ENCODE measurements around the gene OAS2. TPM values are rescaled to one million over a fixed set of nuclear protein-coding genes. Genes with fewer than 3 reads are reported as not detected.

Gene OAS2
- total and polyA plus RNA-seq, 2 of the 8 experiments (the other 6 are each of a cell fraction or from before 2014, with no cell fraction given), result 0.06 TPM; not detected in 1

- TF ChIP-seq, protein P1, sequence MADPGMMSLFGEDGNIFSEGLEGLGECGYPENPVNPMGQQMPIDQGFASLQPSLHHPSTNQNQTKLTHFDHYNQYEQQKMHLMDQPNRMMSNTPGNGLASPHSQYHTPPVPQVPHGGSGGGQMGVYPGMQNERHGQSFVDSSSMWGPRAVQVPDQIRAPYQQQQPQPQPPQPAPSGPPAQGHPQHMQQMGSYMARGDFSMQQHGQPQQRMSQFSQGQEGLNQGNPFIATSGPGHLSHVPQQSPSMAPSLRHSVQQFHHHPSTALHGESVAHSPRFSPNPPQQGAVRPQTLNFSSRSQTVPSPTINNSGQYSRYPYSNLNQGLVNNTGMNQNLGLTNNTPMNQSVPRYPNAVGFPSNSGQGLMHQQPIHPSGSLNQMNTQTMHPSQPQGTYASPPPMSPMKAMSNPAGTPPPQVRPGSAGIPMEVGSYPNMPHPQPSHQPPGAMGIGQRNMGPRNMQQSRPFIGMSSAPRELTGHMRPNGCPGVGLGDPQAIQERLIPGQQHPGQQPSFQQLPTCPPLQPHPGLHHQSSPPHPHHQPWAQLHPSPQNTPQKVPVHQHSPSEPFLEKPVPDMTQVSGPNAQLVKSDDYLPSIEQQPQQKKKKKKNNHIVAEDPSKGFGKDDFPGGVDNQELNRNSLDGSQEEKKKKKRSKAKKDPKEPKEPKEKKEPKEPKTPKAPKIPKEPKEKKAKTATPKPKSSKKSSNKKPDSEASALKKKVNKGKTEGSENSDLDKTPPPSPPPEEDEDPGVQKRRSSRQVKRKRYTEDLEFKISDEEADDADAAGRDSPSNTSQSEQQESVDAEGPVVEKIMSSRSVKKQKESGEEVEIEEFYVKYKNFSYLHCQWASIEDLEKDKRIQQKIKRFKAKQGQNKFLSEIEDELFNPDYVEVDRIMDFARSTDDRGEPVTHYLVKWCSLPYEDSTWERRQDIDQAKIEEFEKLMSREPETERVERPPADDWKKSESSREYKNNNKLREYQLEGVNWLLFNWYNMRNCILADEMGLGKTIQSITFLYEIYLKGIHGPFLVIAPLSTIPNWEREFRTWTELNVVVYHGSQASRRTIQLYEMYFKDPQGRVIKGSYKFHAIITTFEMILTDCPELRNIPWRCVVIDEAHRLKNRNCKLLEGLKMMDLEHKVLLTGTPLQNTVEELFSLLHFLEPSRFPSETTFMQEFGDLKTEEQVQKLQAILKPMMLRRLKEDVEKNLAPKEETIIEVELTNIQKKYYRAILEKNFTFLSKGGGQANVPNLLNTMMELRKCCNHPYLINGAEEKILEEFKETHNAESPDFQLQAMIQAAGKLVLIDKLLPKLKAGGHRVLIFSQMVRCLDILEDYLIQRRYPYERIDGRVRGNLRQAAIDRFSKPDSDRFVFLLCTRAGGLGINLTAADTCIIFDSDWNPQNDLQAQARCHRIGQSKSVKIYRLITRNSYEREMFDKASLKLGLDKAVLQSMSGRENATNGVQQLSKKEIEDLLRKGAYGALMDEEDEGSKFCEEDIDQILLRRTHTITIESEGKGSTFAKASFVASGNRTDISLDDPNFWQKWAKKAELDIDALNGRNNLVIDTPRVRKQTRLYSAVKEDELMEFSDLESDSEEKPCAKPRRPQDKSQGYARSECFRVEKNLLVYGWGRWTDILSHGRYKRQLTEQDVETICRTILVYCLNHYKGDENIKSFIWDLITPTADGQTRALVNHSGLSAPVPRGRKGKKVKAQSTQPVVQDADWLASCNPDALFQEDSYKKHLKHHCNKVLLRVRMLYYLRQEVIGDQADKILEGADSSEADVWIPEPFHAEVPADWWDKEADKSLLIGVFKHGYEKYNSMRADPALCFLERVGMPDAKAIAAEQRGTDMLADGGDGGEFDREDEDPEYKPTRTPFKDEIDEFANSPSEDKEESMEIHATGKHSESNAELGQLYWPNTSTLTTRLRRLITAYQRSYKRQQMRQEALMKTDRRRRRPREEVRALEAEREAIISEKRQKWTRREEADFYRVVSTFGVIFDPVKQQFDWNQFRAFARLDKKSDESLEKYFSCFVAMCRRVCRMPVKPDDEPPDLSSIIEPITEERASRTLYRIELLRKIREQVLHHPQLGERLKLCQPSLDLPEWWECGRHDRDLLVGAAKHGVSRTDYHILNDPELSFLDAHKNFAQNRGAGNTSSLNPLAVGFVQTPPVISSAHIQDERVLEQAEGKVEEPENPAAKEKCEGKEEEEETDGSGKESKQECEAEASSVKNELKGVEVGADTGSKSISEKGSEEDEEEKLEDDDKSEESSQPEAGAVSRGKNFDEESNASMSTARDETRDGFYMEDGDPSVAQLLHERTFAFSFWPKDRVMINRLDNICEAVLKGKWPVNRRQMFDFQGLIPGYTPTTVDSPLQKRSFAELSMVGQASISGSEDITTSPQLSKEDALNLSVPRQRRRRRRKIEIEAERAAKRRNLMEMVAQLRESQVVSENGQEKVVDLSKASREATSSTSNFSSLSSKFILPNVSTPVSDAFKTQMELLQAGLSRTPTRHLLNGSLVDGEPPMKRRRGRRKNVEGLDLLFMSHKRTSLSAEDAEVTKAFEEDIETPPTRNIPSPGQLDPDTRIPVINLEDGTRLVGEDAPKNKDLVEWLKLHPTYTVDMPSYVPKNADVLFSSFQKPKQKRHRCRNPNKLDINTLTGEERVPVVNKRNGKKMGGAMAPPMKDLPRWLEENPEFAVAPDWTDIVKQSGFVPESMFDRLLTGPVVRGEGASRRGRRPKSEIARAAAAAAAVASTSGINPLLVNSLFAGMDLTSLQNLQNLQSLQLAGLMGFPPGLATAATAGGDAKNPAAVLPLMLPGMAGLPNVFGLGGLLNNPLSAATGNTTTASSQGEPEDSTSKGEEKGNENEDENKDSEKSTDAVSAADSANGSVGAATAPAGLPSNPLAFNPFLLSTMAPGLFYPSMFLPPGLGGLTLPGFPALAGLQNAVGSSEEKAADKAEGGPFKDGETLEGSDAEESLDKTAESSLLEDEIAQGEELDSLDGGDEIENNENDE (IDR thresholded peaks at IDR 0.05; ENCODE audit: insufficient replicate concordance, low read length), result no peak
- no peak for TF ChIP-seq PHF8 (conservative IDR thresholded peaks at IDR 0.05; ENCODE audit: low read depth, low read length)
- TF ChIP-seq BACH1 (IDR thresholded peaks at IDR 0.05; ENCODE audit: low read length), result no peak
- no peak for TF ChIP-seq SP1 (IDR thresholded peaks at IDR 0.05; ENCODE audit: low read depth, low read length)
- no peak for TF ChIP-seq RFX5 (IDR thresholded peaks at IDR 0.05; ENCODE audit: borderline replicate concordance, low read depth, low read length)
- TF ChIP-seq SUZ12 (IDR thresholded peaks at IDR 0.05; ENCODE audit: low read length), result no peak
- TF ChIP-seq SAP30 (IDR thresholded peaks at IDR 0.05; ENCODE audit: insufficient read depth, insufficient replicate concordance, low read length), result no peak
- no peak for TF ChIP-seq CREB1 (IDR thresholded peaks at IDR 0.05)
- no peak for TF ChIP-seq KDM1A (IDR thresholded peaks at IDR 0.05; ENCODE audit: borderline replicate concordance, low read length)
- no peak for TF ChIP-seq SIX5 (IDR thresholded peaks at IDR 0.05; ENCODE audit: low read depth, low read length)
- TF ChIP-seq YY1 (IDR thresholded peaks at IDR 0.05; ENCODE audit: low read depth, low read length), result no peak
Observed at GRCh38 chr12:112998987-112999767, 20.9 kb downstream of the OAS2 start (continued).
